SK-N-MC (cell line): Measurements from ENCODE around the gene CGNL1.

Experiments used
- EZH2 ChIP-seq: fragments of 200-600 bp; sonication (generic); IDR thresholded peaks from one replicate; pipeline ENCODE4 v1.6.1; 2017; ENCODE audit warnings: antibody characterized with exemption
- POLR2AphosphoS5 ChIP-seq: IDR thresholded peaks from 2 replicates; pipeline ENCODE4 v1.6.1; 2012; ENCODE audit warnings: mild to moderate bottlenecking, low read depth, low read length, borderline replicate concordance

DNA sequence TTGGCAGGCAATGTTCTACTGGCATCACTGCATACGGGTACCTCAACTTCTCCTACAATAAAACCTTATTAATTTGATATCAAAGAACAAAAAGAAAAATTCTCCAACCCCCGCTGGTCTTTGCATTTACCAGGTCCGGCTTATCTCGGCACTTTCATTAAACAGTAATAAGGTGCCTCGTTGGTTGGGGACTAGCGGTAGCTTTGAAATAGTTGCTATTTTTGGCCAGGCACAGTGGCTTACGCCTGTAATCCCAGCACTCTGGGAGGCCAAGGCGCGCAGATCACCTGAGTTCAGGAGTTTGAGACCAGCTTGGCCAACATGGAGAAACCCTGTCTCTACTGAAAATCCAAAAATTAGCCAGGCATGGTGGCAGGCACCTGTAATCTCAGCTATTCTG, 32.0 kb upstream of the CGNL1 start:
- no peak for TF ChIP-seq EZH2
- TF ChIP-seq POLR2AphosphoS5: no peak
